AG04450 (cell line): Measurements from ENCODE around the gene ZC3H14. TPM values are rescaled to one million over a fixed set of nuclear protein-coding genes. Genes with fewer than 3 reads are reported as not detected.

Experiments
- CTCF ChIA-PET: fragments of 300-600, 350-600 bp; formaldehyde crosslinking; extraction: SDS; loops from one replicate; lab custom pipeline; 2022; ENCODE audit warnings: antibody characterized with exemption, inconsistent platforms; lab: Charles Lee
- POLR2A ChIA-PET: fragments of 350-600 bp; formaldehyde crosslinking; extraction: SDS; loops from one replicate; lab custom pipeline; 2021; ENCODE audit warnings: antibody characterized with exemption, inconsistent platforms; lab: Yijun Ruan, JAX
- DNase-seq: peaks from one replicate; pipeline ENCODE4 v3.0.0-alpha.2; 2011; ENCODE audit warnings: low read depth, low spot score
- H3K27ac ChIP-seq: one replicate; pipeline ENCODE4 v1.5.1; 2012; ENCODE audit warnings: low read depth, low read length, control low read depth
- H3K27me3 ChIP-seq: one replicate; pipeline ENCODE4 v1.6.0; 2012; ENCODE audit warnings: low read length; ENCODE audit not compliant: control insufficient read depth, insufficient read depth
- H3K4me3 ChIP-seq: 2 replicates; pipeline ENCODE4 v1.5.1; 2011; ENCODE audit warnings: mild to moderate bottlenecking, low read depth, low read length, control low read depth
- H3K9me3 ChIP-seq: 2 replicates; pipeline ENCODE4 v1.5.1; 2012; ENCODE audit warnings: low read length; ENCODE audit not compliant: control insufficient read depth, insufficient read depth
- CTCF ChIP-seq: IDR thresholded peaks from 2 replicates; pipeline ENCODE4 v1.5.1; 2011; ENCODE audit warnings: low read depth, low read length, control low read depth, inconsistent platforms
- polyA plus RNA-seq: library from polyadenylated mRNA; depleted of rRNA; stranded (reverse); fragments of >200 nt; gene quantifications from 2 replicates; pipeline ENCODE4 v1.2.3, GENCODE V29; 2011

Gene ZC3H14
- polyA plus RNA-seq, 1 experiment, result 102 TPM

GRCh38 chr14:88552876-88553275 is 10.0 kb upstream of the ZC3H14 start:
- no peak for DNase-seq
- TF ChIP-seq CTCF, result no peak
- peak overlapping the region; percentile 76 for H3K4me3 ChIP-seq
- ChIA-PET POLR2A (interaction anchor here (1.0 kb wide), 1 partner anchor 11 kb away, joined by 3 read pairs; no protein-coding TSS in a partner anchor), CTCF (interaction anchor here (1.7 to 2.5 kb wide), 3 partner anchors 59 to 608 kb away, joined by 4 to 11 read pairs (median 6); no protein-coding TSS in a partner anchor)
- no peaks in the 10 kb centered on the region for H3K27me3 ChIP-seq
- no peaks in the 10 kb centered on the region; the same call in 1 of the 2 replicates for H3K9me3 ChIP-seq
- H3K27ac ChIP-seq, result no peak overlapping the region

GRCh38 chr14:88553886-88554456 is 8.9 kb upstream of the ZC3H14 start:
- CTCF ChIA-PET, result interaction anchor here (0.7 to 2.5 kb wide), 2 partner anchors 13 to 365 kb away, joined by 4 to 11 read pairs; no protein-coding TSS in a partner anchor
- no peaks in the 10 kb centered on the region; the same call in 1 of the 2 replicates for H3K9me3 ChIP-seq
- no peak overlapping the region for H3K27ac ChIP-seq
- no peak for DNase-seq
- POLR2A ChIA-PET, result interaction anchor here (1.0 kb wide), 1 partner anchor 9 kb away, joined by 3 read pairs; no protein-coding TSS in a partner anchor
- TF ChIP-seq CTCF, result no peak
- H3K4me3 ChIP-seq, result peak overlapping the region; percentile 76
- H3K27me3 ChIP-seq, result no peaks in the 10 kb centered on the region

- CTCF ChIA-PET, result interaction anchor here (0.5 to 1.4 kb wide), 2 partner anchors 81 to 366 kb away, joined by 4 to 5 read pairs; no protein-coding TSS in a partner anchor
- H3K27ac ChIP-seq, result peak within 1 kb of the TSS; percentile 65
- DNase-seq, result no peak
- H3K27me3 ChIP-seq, result no peaks in the 10 kb centered on the region
- TF ChIP-seq CTCF, result no peak
- POLR2A ChIA-PET, result no interaction called here
- peak within 1 kb of the TSS; percentile 76 for H3K4me3 ChIP-seq
- no peaks in the 10 kb centered on the region; the same call in 1 of the 2 replicates for H3K9me3 ChIP-seq
These were observed 8.2 kb upstream of the ZC3H14 start, which contains the start of gene PTPN21 for GRCh38 chr14:88554457-88555286. PTPN21 (minus strand) TSS chr14:88555007; CDS start chr14:88550417, 4,590 bp downstream.

- Histone ChIP-seq H3K27ac (no peak overlapping the region), H3K4me3 (no peak overlapping the region), H3K27me3 (no peaks in the 10 kb centered on the region), H3K9me3 (no peaks in the 10 kb centered on the region; the same call in 1 of the 2 replicates)
- TF ChIP-seq CTCF, result no peak
- no peak for DNase-seq
- CTCF ChIA-PET, result no interaction called here
- POLR2A ChIA-PET, result no interaction called here
These were observed 6.3 kb upstream of the ZC3H14 start for GRCh38 chr14:88556581-88556980.
